Superior temporal gyrus (tissue), 1 donor: ENCODE data around the gene SHB.

Experiments used
- DNase-seq: peaks from one replicate; pipeline ENCODE4 v3.0.0-alpha.2; 2016; ENCODE audit errors: extremely low spot score

SHB gene

DNA sequence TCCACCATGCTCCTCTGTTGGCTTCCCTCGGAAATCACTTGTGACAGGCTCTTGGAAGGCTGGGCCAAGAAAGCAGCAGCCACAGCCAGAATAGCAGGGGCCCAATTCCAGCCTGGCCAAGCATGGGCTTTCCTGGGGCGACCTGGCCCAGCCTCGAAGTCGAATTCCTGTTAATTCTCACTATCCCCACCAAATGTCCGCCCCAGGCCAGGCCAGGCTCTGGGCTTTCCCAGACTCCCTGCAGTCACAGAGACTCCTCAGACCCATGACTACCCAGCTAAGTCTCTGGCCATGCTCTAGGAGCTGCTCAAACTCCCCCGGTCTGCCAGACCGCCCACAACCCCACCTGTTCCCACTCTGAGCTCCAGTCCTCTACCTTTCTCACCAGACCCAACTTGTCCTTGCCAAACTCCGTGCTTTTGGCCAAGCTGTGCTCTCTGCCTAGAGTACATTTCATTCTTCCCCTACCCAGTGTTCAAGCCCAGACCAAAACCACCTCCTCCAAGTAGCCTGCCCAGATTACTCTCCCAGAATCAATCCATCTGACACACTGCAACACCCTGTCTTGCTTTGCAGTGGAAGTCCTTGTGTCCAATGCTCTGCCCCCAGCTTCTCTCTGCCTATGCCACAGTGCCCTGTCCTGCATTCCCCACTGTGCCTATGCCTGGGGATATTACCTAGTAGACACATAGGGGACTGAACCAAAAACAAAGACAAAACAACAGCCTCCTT lies 26.2 kb downstream of the SHB start:
- peak; percentile 10 for DNase-seq

GRCh38 chr9:38041564-38042243 lies 27.3 kb downstream of the SHB start:
- peak; percentile 8 for DNase-seq

GRCh38 chr9:38039907-38040682 lies 28.9 kb downstream of the SHB start:
- no peak for DNase-seq

DNA sequence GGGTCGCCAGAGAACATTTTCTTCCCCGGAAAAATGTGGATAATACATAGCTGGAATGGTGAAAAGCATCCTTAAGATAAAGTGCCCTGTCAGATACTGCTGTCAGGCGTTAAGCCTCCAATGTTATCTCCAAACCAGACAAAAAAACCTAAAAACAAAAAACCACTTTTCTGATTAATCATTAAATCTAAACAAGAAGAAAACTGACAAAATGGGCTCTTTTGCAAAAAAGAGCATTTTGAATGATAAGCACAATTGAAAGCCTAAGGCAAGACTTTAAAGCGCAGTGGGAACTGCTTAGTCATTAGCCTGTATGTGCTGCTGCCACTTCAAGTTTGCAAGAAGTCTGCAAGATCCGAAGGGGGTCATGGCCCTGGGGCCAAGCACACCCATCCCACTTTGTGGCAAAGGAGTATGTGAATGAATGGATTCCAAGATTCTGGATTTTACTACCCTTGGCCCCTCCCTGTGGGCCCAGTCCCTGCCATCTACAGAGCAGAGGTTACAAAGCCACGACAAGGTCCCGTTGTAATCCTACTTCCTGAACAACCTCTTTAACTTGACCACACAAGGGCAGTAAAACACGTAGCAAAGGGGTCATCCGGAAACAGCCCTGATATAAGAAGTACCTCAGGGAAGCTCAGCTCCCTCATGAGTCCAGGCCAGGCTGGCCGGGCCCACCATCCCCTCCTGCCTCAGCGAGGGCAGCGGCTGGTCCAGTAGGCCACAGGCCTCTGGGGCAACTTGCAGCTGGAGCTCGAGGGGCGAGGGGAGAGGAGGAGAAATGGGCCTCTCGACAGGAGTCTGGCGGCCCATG lies 29.7 kb downstream of the SHB start:
- DNase-seq = peak; percentile 9

DNA sequence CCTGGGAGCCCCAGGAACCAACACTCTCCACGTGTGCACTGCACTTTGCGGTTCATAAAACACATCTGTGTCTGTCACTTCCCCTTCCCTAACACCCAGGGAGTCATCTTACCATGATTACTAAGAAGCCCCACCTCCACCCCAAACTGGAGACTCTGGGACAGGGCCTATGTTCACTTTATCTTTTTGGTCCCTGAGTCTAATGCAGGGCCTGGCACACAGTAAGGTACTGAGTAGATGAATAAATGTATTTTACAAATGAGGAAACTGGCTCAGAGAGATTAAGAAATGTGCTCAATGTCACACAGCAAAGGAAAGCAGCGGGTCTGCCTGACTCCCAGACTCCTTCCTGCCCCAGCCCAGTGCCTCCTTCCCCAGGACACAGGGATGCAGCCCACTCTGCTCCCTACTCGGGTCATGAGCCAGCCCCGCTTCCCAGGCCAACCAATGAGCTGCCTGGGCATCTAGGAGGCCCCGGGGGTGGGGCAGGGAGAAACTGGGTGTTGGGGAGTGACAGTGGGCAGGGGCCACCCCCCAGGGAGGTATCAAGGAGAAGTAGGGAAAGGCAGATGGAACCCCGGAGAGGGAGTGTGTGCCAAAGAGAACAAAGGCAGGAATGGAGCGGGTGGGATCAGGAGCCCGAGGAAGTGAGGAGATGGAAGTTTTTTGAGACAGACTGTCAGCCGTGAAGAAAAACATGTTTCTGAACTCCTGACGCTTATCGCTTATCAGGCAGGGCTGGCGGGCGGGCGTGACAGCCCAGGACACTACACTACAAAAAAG lies 30.5 kb downstream of the SHB start:
- DNase-seq = no peak

GRCh38 chr9:38037981-38038306 lies 31.1 kb downstream of the SHB start:
- DNase-seq = no peak

DNA sequence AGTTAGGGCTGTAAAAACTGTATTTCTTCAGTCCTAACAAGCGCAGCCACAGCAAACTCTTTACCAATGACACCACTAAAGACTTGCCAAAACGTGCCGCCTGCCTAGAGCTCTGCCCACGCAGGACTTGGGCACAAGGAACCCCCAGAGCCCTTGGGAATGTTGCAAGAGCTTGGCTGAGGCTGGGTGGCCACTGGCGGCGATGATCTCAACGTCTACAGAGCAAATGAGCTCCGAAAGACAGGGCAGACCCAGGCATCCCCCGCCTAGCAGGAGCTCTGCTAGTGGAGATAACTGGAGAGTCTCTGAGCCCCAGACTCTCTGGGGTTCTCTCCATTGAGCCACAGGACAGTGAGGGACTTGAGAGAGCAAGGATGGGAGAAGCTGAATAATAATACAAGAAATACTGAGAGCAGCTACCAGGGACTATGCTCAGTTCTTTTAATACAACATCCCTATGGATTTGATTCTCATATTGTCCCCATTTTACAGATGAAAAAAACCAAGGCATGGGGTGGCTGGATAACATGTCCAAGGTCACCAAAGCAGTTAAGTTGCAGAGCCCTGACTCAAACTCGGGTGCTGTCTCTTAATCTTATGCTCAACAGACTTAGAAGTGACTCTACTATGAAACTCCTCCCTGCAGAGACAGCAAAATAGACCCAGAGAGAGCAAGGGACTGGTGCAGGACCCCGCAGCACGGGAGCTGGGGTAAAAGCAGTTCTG lies 32.5 kb downstream of the SHB start:
- peak; percentile 5 for DNase-seq

DNA sequence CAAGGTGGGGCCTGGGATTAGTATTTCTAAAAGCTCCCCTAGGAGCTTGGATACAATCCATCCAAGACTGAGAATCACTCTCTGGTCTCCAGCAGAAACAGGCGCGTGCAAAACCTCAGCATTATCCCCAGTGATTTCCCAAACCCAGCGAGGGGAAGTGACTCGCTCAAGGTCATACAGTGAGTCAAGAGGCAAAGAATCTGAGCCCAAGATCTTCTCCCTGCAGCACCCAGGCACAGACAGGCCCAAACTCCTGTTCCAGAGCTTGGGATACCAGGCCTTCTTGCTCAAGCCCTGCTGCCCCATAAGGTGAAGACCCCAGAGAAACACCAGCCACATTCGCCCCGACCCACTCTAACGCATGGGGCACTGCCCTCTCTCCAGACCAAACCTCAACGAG lies 33.2 kb downstream of the SHB start:
- no peak for DNase-seq

DNA sequence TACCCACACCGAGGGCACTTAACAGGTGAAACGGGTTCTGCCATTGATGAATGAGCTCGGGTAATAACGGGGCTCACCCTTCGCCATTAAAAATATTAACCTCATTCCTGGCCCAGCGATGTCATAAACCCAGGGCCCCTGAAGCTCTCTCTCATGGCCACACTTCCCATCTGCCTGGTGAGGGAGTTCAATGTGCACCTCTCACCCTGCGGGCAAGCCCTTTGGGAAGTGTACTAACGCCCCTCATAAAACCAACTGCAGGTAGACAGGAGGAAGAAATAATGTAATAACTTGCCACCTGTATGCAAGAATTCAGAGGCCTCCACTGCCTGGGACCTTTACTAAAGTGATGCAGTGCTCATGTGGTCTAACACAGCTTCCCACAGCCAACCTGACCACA lies 35.1 kb downstream of the SHB start:
- DNase-seq = no peak

- no peak for DNase-seq
These were observed 36.5 kb downstream of the SHB start for GRCh38 chr9:38032266-38033110.

DNA sequence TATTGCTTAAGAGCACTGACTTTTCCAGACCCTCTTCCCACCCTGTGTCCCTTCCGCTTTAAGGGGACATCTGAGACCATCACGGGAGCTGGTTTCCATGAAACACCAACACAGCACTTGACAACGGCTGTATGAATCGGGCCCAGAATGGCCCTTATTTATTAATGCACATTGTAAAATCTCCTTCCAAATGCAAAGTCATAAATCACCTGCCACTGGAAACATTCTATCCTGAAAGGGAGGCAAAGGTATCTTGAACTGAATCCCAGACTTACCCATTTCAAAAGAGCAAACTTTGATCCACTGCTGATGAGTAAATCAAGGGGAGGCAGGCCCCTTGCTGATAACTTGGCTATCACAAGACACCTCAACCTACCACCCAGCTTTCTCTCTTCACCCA lies 37.4 kb downstream of the SHB start:
- DNase-seq = no peak

DNA sequence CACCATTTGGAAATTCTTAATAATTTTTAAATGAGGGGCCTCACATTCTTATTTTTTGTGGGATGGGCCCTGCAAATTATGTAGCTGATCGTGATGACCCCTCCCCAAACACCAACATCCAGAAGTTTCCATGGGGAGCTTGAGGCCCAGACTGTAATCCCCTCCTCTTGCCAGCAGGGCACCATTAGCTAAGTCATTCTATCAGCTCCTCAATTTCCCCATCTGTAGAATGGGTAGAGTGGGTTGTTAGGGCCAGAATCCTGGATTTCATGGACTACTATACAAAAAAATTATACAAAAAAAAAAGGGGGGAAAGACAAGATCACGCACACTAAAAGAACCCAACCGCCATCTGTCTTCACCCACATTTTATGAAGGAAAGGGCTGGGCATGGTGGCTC lies 38.4 kb downstream of the SHB start:
- DNase-seq = no peak

- no peak for DNase-seq
These were observed 39.0 kb downstream of the SHB start for GRCh38 chr9:38029915-38030638.

- no peak for DNase-seq
These were observed 41.3 kb downstream of the SHB start for GRCh38 chr9:38027714-38028113.

- DNase-seq = peak; percentile 6
These were observed 42.0 kb downstream of the SHB start for GRCh38 chr9:38026840-38027527.

DNA sequence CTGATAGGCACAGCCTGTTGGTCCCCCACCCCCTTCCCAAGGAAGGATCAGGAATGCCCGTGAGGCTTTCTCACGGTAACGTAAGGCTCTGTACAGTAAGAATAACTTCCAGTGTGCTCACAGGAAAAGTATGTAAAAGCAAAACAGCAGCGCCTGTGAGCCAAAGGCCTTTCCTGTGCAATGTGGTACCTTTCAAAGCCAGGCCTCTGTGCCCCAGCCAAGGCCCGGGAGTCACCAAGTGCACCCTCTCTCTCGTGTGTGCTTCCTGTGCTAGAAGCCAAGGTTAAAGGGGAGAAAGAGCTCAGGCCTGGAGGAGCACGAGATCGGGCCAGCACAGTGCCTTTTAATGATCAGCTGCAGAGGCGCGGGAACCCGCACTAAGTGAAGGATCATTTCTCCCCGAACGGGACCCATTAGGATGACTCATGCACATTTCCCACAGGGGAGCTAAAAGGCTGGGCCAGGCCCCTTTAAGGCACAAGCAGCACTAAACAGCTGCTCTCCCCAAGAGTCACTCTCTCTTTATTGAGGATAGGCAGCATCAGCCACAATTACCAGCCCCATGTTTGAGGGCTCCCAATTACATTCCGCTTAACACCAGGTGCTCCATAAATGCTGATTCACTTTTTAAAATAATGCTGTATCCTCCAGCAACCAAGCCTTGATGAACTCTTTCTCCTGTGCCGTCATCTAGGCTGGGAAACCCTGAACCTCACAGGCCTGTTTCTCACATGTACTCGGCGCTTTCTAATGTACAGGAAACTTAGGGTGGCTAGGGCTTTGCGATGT lies 42.8 kb downstream of the SHB start:
- peak; percentile 19 for DNase-seq

GRCh38 chr9:38025166-38025565 lies 43.9 kb downstream of the SHB start:
- DNase-seq = no peak
